GM12875 (cell line): ENCODE results near the gene P2RY12.

Source experiments
- H3K4me3 ChIP-seq: one replicate; pipeline ENCODE4 v1.5.1; 2011; ENCODE audit warnings: low read depth, low read length, control low read depth
- TF ChIP-seq, protein P1 (sequence below): IDR thresholded peaks from 2 replicates; pipeline ENCODE4 v1.5.1; 2011; ENCODE audit warnings: low read depth, mild to moderate bottlenecking, control low read depth, inconsistent platforms, low read length, moderate library complexity, borderline replicate concordance; ENCODE audit not compliant: insufficient read depth

P2RY12 gene

DNA sequence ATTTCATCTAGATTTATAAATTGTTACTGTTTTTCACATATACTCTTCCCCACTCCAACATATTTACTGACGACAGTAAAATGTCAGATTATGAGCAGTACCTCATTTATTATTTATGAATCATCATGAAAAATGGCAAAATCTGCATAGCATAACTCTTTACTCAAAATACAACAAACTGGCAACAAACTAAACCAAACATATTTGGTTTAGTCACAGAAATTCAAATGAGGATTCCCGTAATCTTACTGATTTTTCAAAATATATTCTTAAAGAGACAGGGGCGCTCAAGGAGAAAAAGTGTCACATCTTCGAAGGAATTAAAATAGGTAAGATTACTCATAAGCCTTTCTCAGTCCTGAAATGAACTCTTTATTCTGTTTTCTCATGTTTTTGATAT lies 64.9 kb downstream of the P2RY12 start:
- TF ChIP-seq, protein P1, sequence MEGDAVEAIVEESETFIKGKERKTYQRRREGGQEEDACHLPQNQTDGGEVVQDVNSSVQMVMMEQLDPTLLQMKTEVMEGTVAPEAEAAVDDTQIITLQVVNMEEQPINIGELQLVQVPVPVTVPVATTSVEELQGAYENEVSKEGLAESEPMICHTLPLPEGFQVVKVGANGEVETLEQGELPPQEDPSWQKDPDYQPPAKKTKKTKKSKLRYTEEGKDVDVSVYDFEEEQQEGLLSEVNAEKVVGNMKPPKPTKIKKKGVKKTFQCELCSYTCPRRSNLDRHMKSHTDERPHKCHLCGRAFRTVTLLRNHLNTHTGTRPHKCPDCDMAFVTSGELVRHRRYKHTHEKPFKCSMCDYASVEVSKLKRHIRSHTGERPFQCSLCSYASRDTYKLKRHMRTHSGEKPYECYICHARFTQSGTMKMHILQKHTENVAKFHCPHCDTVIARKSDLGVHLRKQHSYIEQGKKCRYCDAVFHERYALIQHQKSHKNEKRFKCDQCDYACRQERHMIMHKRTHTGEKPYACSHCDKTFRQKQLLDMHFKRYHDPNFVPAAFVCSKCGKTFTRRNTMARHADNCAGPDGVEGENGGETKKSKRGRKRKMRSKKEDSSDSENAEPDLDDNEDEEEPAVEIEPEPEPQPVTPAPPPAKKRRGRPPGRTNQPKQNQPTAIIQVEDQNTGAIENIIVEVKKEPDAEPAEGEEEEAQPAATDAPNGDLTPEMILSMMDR: no peak
- no peak overlapping the region for H3K4me3 ChIP-seq

DNA sequence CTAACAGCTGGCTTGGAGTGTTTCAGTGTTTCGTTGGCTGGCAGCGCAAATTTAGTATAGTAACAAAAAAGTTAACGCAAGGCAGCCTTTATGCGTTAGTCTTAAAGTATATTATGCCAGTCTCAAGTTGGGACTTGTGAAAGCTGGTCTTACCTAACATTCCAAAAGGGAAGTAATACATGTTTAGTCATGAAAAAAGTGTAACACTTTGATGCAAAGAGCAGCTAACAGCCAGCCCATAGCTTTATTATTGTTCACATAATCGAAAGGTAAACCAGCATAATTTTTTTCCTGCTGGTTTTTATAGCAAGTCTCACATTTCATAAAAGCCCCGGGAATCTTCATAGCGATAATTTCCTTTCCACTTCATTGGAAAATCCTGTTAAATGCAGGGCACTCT lies 65.6 kb downstream of the P2RY12 start:
- no peak overlapping the region for H3K4me3 ChIP-seq

DNA sequence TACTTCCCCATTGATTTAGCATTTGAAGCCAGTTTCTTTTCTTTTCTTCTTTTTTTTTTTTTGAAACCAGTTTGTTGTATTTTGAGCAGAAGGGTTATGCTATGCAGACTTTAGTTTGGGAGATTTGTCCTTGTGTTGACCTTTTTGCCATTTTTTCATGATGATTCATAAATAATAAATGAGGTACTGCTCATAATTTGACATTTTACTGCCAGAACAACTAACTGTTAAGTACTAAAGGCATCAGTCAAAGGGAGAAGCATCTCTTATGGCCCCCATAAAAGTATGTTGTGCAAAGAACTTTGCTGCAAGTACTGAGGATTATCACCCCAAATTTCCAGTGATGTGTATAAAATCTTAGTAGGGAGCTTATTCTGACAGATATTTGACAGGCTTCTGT lies 66.2 kb downstream of the P2RY12 start:
- TF ChIP-seq, protein P1: no peak

More for the DNA sequence above, 65.6 kb downstream of the P2RY12 start:
- TF ChIP-seq, protein P1: no peak

DNA sequence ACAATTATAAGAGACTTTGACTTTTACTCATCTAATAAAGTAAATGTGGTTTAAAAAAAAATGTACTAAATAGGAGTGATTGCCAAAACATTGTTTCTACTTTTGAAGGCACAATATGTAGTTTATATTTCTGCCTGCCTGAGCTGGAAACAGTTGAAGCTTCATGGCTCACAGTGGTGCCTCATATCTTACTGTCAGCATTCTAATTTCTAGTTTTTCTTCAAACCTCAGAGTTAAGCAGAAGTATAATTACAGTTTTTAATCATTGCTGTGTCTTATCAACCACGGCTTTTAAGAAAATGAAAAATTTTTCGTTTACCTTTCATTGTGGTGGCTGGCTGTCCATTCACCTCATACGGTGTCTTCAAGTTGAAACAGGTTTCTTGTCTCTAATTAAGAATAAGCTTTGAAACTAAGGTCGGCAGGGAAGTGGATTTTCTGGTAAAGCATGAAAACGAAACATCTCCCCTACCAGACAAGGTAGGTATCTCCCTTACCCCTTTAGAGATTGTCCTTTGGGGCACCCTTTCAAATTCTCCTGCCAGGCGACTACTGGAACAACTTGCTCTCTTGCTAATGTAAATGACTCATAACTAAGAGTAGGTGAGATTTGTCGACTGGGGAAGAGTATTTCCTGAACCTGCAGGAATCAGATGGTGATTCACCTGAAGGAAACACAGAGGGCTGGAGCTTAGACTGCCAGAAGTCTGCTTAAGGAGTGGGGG lies 68.1 kb downstream of the P2RY12 start, which contains the start of gene GPR87:
Gene GPR87, minus strand, starts transcription at position 554 of the 725 bp plus-strand sequence. CDS start 16,720 bp downstream, outside the sequence.
- no peak within 1 kb of the TSS for H3K4me3 ChIP-seq
- TF ChIP-seq, protein P1: no peak

More for the DNA sequence above, 66.2 kb downstream of the P2RY12 start:
- H3K4me3 ChIP-seq: no peak overlapping the region

DNA sequence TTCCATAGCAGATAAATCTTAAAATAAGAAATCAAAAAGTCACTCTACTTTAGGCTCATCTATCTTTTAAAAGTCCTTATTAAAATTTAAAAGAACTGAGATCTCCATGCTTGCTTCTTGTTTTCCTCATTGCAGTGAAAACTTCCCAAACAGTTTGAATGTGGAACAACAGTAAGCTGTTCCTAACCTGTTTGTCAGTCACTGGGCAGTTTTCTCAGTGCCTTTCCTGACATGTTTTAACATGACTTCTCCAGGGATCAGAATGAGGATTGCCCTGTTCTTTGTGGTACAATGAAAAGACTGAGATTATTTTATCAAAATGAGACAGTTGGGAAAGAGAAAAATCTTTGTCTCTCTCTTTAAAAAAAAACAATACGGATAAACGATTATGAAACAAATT lies 68.7 kb downstream of the P2RY12 start:
- TF ChIP-seq, protein P1: no peak
- H3K4me3 ChIP-seq: no peak overlapping the region

DNA sequence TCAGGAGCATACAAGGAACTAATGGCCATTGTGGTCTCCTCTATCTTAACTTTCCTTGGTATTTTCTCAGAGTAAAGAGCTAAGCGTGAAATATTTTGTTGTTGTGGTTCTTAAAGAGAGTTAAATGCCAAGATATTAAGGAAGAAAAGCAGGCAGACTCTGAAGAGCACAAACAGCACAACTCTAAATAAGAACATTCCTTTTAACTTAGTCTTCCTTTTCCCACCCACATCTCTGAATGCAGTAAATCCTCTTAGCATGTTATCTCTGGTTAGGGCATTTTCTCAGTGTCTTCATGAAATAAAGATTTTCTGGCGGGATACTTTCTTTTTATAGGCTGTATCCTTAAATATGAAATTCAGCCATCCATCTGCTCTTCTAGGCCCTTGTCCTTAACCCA lies 69.4 kb downstream of the P2RY12 start:
- H3K4me3 ChIP-seq: no peak overlapping the region
- TF ChIP-seq, protein P1: no peak

DNA sequence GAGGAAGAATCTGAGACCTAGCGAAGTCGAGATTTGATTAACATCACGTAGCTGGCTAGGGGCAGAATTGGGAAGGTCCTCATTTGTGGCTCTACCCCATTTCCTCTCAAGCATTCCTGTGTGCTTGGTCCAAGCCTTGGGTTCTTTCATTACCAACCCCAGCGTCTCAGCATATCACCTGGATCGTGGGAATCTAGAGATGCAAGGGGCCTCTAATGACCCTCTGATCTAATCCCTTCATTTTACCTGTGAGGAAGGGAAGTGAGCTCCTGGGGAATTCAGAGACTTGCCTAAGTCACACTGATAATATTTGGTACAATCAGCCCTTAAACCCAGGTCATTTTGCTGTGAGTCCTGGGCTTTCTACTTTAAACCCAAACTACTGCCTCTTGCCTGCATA lies 70.0 kb downstream of the P2RY12 start:
- no peak overlapping the region for H3K4me3 ChIP-seq
- TF ChIP-seq, protein P1: no peak
